GM18870 (cell line): ENCODE measurements around the gene ARHGAP23.
A peak's percentile ranks its signal among the peaks of the same experiment; 100 is the strongest.
"Not testable (repeated sequence)": the region's sequence is repeated elsewhere in the genome, so short reads cannot be mapped to it uniquely, and the experiment has no call there.

Experiments
- ATAC-seq: cut with Tn5 transposase; IDR thresholded peaks from one replicate; pipeline ENCODE4 v1.9.1; 2021; ENCODE audit warnings: moderate library complexity; ENCODE audit not compliant: unreplicated experiment

Gene ARHGAP23

DNA sequence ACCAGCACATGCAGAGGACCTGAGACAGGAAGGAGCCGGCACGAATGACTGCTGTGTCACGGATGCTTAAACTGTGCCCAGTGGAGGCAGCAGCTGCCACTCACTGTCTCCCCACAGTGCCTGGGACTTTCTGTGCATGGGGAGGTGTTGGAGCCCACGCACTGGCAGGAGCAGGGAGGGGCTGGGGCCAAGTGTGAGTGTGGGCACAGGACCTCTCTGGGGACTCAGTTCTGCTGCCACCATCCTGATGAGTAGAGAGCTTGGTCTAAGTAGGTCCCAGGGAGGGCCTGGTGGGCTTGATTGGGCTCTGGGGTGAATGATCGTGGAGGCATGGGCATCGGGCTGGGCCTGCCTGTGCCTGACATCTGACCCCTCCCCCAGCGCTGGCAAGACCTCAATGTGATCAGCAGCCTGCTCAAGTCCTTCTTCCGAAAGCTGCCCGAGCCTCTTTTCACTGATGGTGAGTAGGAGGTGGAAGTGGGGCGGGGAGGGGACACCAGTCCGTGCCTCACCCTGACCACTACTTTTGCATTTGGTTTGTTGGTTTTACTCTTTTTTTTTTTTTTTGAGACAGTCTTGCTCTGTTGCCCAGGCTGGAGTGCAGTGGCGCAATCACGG, 57.5 kb downstream of the ARHGAP23 start:
- peak; percentile 86 for ATAC-seq

DNA sequence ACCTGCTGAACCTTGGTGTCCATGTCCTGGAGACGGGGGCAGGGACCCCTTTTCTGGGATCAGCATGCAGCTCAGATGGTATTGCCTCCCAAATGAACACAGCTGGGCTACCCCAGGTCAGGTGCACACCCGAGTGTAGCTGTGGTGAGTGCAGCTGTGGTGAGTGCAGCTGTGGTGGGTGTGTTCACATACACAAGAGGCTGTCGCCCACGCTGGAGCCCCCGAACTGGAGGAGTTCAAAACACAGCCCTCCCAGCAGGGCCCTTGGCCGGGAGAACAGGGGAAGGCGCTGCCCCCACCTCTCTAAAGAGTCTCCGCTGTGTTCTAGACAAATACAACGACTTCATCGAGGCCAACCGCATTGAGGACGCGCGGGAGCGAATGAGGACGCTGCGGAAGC, 61.5 kb downstream of the ARHGAP23 start:
- not testable (repeated sequence) for ATAC-seq

DNA sequence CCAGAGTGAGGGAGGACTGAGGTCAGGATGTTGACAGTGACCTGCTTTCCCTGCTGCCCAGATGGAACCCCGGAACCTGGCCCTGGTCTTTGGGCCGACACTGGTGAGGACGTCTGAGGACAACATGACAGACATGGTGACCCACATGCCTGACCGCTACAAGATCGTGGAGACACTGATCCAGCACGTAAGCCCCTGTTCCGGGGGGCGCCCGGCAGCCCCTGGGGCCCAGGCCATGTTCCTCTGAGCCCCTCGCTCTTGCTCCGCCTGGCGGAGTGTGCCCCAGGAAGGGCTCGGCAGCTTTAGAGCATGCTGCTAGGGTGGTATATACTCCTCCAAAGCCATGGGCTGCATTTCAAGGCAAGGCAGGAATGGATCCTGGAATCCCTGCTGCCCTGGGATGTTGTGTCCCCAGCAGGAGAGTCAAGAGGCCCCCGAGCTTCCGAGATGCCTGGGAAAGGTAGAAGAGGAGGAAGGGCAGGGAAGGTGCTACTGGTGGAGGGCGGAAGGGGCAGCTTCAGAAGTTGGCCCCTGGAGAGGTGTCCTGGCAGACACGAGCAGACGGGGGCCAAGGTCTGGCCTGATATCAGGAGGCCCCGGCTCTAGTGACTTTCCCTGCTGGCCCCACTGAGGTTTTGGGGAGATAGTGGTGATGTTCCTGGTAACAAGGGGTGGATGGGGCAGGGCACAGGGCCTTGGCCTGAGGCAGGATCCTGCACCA, 63.2 kb downstream of the ARHGAP23 start:
- ATAC-seq: not testable (repeated sequence)

DNA sequence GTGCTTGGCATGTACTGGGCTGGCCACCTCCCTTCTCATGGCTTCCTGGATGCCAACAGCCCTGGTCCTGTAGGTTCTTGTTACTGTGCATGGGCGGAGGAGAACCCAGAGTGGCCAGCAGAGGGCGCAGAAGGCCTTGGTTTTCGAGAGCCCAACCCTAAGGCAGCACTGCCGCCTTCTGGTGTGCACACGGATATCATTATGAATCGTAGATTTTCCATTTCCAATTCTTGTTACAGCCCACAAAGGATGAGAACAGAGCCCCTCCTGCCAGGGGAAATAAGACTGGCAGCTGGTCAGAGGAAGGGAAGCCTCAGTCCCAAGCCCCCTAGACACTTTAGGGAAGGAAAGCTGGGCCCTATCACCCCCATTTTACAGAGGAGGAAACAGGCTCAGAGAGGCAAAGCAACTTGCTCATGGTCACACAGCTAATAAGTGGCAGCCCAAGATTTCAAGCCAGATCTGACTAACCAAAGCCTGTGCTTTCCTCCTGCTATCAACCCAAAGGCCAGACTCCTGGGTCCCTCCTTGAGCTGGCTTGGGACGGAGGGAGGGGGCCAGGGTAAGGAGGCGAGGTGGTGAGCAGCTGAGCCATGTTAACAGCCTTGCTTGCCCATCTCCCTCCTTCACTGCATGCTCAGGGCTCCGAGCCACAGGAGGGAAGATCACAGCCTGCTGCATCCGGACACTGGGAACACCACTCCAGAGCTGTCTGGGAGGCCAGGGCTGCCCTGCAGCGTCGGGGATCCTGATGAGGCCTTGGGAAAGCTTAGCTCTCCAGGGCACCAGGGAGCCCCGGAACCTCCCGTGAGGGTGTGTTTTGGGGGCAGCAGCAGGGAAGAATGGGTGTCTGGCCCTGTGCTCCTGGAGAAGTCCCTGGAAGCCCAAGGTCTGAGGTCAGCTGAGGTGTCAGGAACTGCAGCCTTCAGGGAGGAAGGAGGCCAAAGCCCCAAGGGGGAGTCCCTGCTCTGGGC, 64.1 kb downstream of the ARHGAP23 start:
- ATAC-seq: not testable (repeated sequence)

DNA sequence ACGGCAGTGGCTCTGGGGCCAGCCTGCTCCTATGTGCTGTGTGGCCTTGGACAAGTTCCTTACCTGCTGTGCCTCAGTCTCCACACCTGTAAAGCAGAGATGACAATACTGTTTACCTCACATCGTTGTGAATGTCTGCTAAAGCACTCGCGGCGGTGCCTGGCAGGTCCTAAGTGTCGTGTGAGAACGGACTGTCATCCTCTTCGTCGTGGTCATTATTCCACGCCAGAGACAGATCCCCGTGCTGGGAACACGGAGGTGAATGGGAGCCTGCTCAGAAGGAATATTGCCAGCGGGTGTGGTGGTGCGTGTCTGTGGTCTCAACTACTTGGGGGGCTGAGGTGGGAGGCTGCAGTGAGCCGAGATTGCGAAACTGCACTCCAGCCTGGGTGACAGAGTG, 65.9 kb downstream of the ARHGAP23 start:
- ATAC-seq: not testable (repeated sequence)

DNA sequence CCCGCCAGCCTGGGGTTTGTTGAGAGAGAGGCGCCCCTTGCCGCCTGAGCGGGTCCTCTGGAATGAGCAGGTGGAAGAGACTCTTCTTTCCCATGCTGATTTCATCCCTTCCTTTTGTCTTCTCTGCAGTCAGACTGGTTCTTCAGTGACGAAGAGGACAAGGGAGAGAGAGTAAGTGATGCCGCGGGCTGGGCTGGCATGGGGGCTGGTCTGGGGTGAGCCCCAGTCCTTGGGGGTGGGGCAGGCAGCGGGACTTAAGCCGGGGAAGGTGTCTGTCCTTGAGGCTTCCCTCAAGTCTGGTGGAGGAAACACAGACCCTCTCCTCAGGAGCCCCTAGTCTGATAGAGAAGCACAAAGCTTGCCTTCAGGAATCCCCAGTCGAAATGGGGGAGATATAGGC, 69.4 kb downstream of the ARHGAP23 start:
- ATAC-seq: not testable (repeated sequence)

DNA sequence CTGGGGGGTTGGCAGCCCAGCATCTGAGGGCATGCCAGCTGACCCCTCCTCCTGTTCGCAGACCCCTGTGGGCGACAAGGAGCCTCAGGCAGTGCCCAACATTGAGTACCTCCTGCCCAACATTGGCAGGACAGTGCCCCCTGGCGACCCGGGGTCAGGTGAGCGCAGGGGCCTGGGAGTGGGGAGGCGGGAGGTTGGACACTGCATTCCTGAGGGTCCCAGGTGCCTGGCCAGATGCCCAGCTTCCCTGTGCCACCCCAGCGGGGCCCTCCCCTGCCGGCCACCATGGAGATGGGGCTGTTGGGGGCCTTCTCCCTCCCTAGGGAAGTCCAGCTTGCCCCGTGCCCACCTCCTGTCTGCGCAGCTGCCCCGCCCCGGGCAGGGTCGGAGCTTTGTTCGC, 70.1 kb downstream of the ARHGAP23 start:
- ATAC-seq: no peak

DNA sequence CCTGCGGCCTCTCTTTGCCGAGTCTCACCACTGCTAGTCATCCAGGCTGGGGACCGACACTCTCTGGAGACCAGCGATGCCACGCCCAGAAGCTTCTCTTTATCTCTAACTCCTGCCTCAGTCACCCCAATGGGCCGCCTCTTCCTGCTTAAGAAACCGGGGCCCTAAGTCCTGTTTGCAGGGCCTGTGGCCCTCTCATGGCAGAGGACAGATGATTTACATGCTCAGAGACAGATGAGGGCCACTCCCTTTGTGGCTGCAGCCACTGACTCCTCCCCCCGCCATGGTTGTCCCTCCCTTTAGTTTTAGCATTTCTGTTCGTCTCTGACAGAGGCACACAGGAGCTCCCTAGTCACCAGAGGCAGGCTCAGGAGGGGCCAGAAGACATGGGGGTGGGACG, 71.0 kb downstream of the ARHGAP23 start:
- ATAC-seq: not testable (repeated sequence)

DNA sequence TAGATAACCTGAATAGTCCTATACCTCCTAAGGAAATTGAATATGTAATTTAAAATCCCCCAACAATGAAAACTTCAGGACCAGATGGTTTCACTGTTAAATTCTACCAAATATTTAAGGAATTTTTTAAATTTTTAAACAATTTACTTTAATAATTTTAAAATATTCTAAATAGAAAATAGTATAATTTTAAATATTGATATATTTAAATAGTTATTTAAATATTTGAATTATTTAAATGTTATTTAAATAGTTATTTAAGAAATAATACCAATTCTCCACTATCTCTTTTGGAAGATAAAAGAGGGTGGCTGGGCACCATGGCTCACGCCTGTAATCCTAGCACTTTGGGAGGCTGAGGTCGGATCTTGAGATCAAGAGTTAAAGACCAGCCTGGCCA, 73.5 kb downstream of the ARHGAP23 start:
- ATAC-seq: not testable (repeated sequence)

DNA sequence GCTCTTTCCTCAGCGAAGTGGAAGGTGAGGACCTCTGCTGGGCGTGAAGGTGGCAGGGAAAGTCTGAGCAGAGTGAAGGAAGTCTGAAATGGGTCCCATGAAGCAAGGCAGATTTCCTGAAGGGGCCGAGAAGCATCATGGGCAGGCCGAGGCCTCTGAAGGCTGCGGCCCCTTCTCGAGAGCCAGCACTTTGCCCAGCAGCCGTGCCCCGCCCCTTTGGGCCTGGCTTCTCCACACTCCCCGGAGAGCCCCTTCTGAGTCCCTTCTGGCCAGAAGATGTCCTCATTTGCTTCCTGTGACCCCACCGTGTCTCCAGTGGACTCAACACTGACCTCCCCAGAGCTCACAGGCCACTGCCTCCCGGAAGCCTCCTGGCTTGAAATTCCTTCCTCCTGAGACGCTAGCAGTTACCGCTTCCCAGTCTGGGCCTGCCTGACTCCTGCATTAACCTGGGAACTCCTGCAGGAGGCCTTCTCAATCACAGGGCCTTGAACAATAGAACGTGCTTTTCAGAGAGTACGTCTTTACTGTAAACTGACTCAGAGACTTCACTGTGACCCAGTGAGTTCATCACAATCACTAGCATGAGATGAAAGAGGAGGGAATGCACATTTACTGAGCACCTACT, 75.1 kb downstream of the ARHGAP23 start:
- ATAC-seq: not testable (repeated sequence)

DNA sequence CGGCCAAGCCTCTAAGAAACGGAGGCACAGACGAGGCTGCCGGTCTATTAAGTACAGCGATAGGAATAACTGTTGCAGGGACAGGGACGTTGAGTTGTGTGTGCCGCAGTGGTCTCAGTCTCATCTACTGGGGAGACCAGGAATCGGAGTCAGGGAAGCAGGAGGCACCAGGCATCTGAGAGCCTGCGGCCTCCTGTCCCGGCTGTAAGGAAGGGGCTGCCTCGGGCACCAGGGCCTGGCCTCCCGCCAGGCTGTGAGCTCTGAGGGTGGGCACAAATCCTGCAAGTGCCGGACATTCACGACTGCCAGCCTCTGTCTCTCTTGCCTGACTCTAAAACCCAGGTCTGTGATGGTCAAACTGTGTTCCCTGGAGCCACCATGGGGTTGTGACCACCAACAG, 76.0 kb downstream of the ARHGAP23 start:
- no peak for ATAC-seq

DNA sequence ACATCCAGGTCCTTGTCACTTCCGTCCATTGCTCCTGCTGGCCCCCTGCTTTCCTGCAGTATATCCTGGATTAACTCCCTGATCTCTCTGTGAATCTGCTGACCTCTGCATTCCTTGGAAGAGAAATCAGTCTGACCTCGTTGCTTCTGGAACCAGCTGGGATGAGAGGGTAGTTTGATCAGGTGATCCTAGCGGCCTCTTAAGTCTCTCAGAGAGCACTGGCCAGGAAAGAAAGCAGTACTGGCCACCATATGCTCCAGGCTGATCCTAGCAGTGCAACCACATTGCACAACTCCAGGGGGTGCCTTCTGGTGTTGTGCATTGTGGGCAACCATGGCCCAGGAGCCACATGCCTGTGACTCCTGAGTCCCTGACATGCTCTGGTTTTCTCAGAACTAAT, 79.2 kb downstream of the ARHGAP23 start:
- no peak for ATAC-seq

DNA sequence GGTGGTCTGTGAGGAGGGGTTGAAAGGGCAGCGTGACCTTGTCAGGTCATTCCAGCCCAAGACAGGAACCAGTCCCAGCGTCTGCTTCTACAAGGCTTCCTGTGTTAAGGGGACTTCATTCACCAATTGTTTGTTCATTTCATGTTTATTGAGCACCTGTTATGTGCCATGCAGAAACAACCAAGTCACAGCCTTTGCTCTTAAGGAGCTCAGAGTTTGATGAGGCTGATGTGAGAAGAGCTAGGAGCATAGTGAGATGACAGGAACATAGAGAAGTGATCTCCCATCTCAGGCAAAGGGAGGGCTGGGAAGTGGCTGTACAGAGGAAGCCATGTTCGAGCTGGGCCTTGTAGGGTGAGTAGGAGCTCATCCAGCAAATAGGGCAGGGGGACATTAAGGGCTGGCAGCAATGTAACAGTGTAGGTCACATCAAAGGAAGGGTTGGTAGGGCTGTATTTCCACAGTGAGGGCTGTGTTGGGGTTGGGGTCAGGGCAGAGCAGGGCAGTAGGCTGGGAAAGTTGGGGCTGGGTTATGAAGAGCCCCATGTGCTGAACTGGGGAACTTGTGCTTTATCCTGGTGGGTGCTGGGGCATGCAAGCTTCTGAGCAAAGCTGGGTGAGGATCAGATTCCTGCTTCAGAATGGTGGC, 79.8 kb downstream of the ARHGAP23 start:
- ATAC-seq: no peak

DNA sequence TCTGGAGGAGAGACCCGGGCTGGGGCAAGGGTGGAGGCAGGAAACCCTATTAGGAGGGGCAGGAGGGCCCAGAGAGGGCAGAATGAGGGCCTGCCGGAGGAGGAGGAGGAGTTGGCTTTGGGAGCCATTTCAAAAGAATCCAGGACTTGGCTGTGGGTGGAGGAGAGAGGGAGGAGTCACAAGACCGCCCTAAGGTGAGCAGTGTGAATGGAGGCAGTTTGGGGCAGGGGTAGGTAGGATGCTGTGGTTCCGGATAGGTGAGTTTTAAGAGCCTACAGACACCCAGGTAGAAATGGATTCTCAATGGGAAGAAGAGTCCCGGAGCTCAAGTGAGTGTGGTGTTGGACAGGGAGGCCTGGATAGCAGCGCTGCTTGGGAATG, 80.3 kb downstream of the ARHGAP23 start:
- no peak for ATAC-seq

DNA sequence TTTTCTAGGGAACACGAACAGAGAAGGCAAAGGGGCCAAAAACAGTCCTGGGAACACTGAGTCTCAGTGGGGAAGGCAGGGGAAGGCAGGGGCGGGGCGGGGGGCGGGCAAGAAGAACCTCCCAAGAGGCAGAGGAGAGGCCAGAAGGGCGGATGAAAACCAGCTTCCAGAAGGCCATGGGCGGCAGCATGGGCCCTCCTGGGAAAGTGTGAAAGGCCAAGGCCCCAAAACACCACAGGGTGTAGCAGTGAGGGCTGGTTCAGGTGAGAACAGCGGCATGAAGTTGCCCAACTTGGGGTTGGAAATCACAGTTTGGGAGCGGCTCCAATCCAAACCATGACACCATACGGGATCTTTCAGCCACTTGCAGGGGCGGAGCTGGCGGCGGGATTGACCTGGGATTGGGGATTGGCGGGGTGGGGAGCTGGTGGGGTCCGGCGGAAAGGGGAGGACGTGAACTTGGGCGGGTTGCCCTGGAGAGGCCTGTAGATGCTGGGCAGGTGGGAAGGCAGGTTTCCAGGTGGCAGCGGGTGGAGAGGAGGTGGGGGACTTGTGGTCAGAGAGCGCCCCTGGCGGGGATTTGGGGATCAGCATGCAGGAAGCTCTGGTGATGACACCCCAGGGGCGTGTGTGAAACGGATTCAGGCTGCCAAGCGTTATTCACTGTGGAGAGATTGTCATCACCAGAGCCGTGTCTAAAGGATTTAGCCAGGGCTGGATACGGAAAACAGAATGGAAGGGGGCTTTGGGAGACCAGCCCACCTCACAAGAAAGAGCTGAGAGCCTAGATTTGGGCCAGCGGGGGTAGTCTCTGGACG, 80.9 kb downstream of the ARHGAP23 start:
- ATAC-seq: no peak

DNA sequence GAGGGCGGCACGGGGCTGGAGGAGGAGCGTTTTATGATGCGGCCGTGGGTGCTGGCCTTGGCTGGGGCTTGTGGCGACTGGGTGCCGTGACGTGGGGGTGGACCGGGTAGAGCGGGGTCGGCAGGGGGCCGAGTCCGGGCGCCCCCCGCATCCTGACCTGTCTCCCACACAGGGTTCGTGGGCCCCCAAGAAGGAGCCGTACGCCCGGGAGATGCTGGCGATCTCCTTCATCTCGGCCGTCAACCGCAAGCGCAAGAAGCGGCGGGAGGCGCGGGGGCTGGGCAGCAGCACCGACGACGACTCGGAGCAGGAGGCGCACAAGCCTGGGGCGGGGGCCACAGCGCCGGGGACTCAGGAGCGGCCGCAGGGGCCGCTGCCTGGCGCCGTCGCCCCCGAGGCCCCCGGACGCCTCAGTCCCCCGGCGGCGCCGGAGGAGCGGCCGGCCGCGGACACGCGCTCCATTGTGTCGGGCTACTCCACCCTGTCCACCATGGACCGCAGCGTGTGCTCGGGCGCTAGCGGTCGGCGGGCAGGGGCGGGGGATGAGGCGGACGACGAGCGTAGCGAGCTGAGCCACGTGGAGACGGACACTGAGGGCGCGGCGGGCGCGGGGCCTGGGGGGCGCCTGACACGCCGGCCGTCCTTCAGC, 81.6 kb downstream of the ARHGAP23 start:
- ATAC-seq: no peak

DNA sequence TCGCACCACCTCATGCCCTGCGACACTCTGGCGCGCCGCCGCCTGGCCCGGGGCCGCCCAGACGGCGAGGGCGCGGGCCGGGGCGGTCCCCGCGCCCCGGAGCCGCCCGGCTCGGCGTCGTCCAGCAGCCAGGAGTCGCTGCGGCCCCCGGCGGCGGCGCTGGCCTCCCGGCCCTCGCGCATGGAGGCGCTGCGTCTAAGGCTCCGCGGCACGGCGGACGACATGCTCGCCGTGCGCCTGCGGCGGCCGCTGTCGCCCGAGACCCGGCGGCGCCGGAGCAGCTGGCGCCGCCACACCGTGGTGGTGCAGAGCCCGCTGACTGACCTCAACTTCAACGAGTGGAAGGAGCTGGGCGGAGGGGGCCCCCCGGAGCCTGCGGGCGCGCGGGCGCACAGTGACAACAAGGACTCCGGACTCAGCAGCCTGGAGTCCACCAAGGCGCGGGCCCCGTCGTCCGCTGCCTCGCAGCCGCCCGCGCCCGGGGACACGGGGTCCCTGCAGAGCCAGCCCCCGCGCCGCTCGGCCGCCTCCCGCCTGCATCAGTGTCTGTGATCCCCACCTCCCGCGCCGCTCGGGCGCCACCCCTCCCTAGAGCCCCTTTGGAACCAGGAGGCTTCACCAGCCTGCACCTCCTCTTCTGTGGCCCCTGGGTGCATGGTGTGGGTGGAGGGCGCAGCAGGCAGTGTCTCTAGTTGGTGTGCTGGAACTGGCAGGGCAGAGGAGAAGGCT, 82.3 kb downstream of the ARHGAP23 start:
- no peak for ATAC-seq
